ENCODE measurements around the gene MIPEP. TPM values are rescaled to one million over a fixed set of nuclear protein-coding genes. Genes with fewer than 3 reads are reported as not detected.
A peak's percentile ranks its signal among the peaks of the same experiment; 100 is the strongest.

Gene MIPEP
- total RNA-seq, 2 donors from 2014 or later = 4.0 to 14.6 TPM

GRCh38 chr13:23820530-23820929 is 68.7 kb downstream of the MIPEP start:
- Mint-ChIP-seq H3K27ac (no peak overlapping the region), H3K36me3 (ENCODE audit: low read depth) (peaks cover 22% of the 10 kb centered on the region), H3K9me3 (no peaks in the 10 kb centered on the region), H3K4me1 (no peaks in the 10 kb centered on the region), H3K4me3 (no peak overlapping the region), H3K27me3 (no peaks in the 10 kb centered on the region)
- no peak for ATAC-seq (replicated peaks)

GRCh38 chr13:23817830-23818229 is 71.4 kb downstream of the MIPEP start:
- H3K36me3 Mint-ChIP-seq (ENCODE audit: low read depth) = peaks cover 5% of the 10 kb centered on the region
- H3K27ac Mint-ChIP-seq = no peak overlapping the region
- no peak for ATAC-seq (replicated peaks)
- no peaks in the 10 kb centered on the region for H3K4me1 Mint-ChIP-seq
- no peaks in the 10 kb centered on the region for H3K9me3 Mint-ChIP-seq
- no peak overlapping the region for H3K4me3 Mint-ChIP-seq
- H3K27me3 Mint-ChIP-seq = no peaks in the 10 kb centered on the region

GRCh38 chr13:23817136-23817535 is 72.1 kb downstream of the MIPEP start:
- Mint-ChIP-seq H3K4me3 (no peak overlapping the region), H3K4me1 (no peaks in the 10 kb centered on the region), H3K27ac (no peak overlapping the region), H3K27me3 (no peaks in the 10 kb centered on the region), H3K9me3 (no peaks in the 10 kb centered on the region), H3K36me3 (ENCODE audit: low read depth) (no peaks in the 10 kb centered on the region)
- ATAC-seq (replicated peaks) = no peak

GRCh38 chr13:23813635-23814034 is 75.6 kb downstream of the MIPEP start:
- Mint-ChIP-seq H3K27me3 (no peaks in the 10 kb centered on the region), H3K36me3 (ENCODE audit: low read depth) (no peaks in the 10 kb centered on the region), H3K9me3 (no peaks in the 10 kb centered on the region), H3K27ac (no peak overlapping the region), H3K4me3 (no peak overlapping the region), H3K4me1 (no peaks in the 10 kb centered on the region)
- no peak for ATAC-seq (replicated peaks)

- Mint-ChIP-seq H3K4me1 (no peaks in the 10 kb centered on the region), H3K4me3 (no peak overlapping the region), H3K27ac (no peak overlapping the region), H3K9me3 (no peaks in the 10 kb centered on the region), H3K27me3 (no peaks in the 10 kb centered on the region), H3K36me3 (ENCODE audit: low read depth) (no peaks in the 10 kb centered on the region)
- ATAC-seq (replicated peaks) = no peak
Observed at GRCh38 chr13:23811366-23812062, 77.7 kb downstream of the MIPEP start.

GRCh38 chr13:23810685-23811240 is 78.4 kb downstream of the MIPEP start:
- H3K27me3 Mint-ChIP-seq = no peaks in the 10 kb centered on the region
- no peak overlapping the region for H3K4me3 Mint-ChIP-seq
- no peaks in the 10 kb centered on the region for H3K36me3 Mint-ChIP-seq (ENCODE audit: low read depth)
- H3K27ac Mint-ChIP-seq = no peak overlapping the region
- no peaks in the 10 kb centered on the region for H3K4me1 Mint-ChIP-seq
- no peak for ATAC-seq (replicated peaks)
- H3K9me3 Mint-ChIP-seq = no peaks in the 10 kb centered on the region

- no peaks in the 10 kb centered on the region for H3K27me3 Mint-ChIP-seq
- no peaks in the 10 kb centered on the region for H3K9me3 Mint-ChIP-seq
- H3K4me1 Mint-ChIP-seq = no peaks in the 10 kb centered on the region
- H3K27ac Mint-ChIP-seq = no peak overlapping the region
- H3K36me3 Mint-ChIP-seq (ENCODE audit: low read depth) = peaks cover 15% of the 10 kb centered on the region
- H3K4me3 Mint-ChIP-seq = no peak overlapping the region
- ATAC-seq (replicated peaks) = no peak
Observed at GRCh38 chr13:23808803-23809202, 80.4 kb downstream of the MIPEP start.

- no peak for ATAC-seq (replicated peaks)
- H3K9me3 Mint-ChIP-seq = no peaks in the 10 kb centered on the region
- H3K4me3 Mint-ChIP-seq = no peak overlapping the region
- no peaks in the 10 kb centered on the region for H3K27me3 Mint-ChIP-seq
- peaks cover 21% of the 10 kb centered on the region for H3K36me3 Mint-ChIP-seq (ENCODE audit: low read depth)
- no peaks in the 10 kb centered on the region for H3K4me1 Mint-ChIP-seq
- H3K27ac Mint-ChIP-seq = no peak overlapping the region
Observed at GRCh38 chr13:23806874-23807526, 82.2 kb downstream of the MIPEP start.

GRCh38 chr13:23805821-23806220 is 83.4 kb downstream of the MIPEP start:
- no peaks in the 10 kb centered on the region for H3K9me3 Mint-ChIP-seq
- H3K27me3 Mint-ChIP-seq = no peaks in the 10 kb centered on the region
- ATAC-seq (replicated peaks) = no peak
- no peak overlapping the region for H3K27ac Mint-ChIP-seq
- H3K4me1 Mint-ChIP-seq = no peaks in the 10 kb centered on the region
- H3K36me3 Mint-ChIP-seq (ENCODE audit: low read depth) = peaks cover 21% of the 10 kb centered on the region
- no peak overlapping the region for H3K4me3 Mint-ChIP-seq

- no peak overlapping the region for H3K27ac Mint-ChIP-seq
- H3K4me3 Mint-ChIP-seq = no peak overlapping the region
- peaks cover 21% of the 10 kb centered on the region for H3K36me3 Mint-ChIP-seq (ENCODE audit: low read depth)
- ATAC-seq (replicated peaks) = no peak
- H3K9me3 Mint-ChIP-seq = no peaks in the 10 kb centered on the region
- peaks cover 5% of the 10 kb centered on the region for H3K4me1 Mint-ChIP-seq
- H3K27me3 Mint-ChIP-seq = no peaks in the 10 kb centered on the region
Observed at GRCh38 chr13:23805122-23805521, 84.1 kb downstream of the MIPEP start.

GRCh38 chr13:23804166-23804565 is 85.0 kb downstream of the MIPEP start:
- Mint-ChIP-seq H3K4me3 (no peak overlapping the region), H3K9me3 (no peaks in the 10 kb centered on the region)
- no peak for ATAC-seq (replicated peaks)

GRCh38 chr13:23801141-23801540 is 88.1 kb downstream of the MIPEP start:
- no peak overlapping the region for H3K4me3 Mint-ChIP-seq
- peaks cover 15% of the 10 kb centered on the region for H3K4me1 Mint-ChIP-seq
- H3K36me3 Mint-ChIP-seq (ENCODE audit: low read depth) = peaks cover 21% of the 10 kb centered on the region
- no peak overlapping the region for H3K27ac Mint-ChIP-seq
- H3K27me3 Mint-ChIP-seq = no peaks in the 10 kb centered on the region
- ATAC-seq (replicated peaks) = no peak
- no peaks in the 10 kb centered on the region for H3K9me3 Mint-ChIP-seq

More at GRCh38 chr13:23804166-23804565, 85.0 kb downstream of the MIPEP start:
- no peak overlapping the region for H3K27ac Mint-ChIP-seq
- H3K27me3 Mint-ChIP-seq = no peaks in the 10 kb centered on the region
- H3K4me1 Mint-ChIP-seq = peaks cover 9% of the 10 kb centered on the region
- H3K36me3 Mint-ChIP-seq (ENCODE audit: low read depth) = peaks cover 21% of the 10 kb centered on the region

GRCh38 chr13:23799945-23800344 is 89.3 kb downstream of the MIPEP start:
- H3K4me1 Mint-ChIP-seq = peaks cover 15% of the 10 kb centered on the region
- H3K27me3 Mint-ChIP-seq = no peaks in the 10 kb centered on the region
- H3K4me3 Mint-ChIP-seq = peak overlapping the region; percentile 43
- peak; percentile 91 for ATAC-seq (replicated peaks)
- peaks cover 13% of the 10 kb centered on the region for H3K36me3 Mint-ChIP-seq (ENCODE audit: low read depth)
- H3K9me3 Mint-ChIP-seq = no peaks in the 10 kb centered on the region
- H3K27ac Mint-ChIP-seq = peak overlapping the region; percentile 64

GRCh38 chr13:23797276-23797903 is 91.8 kb downstream of the MIPEP start:
- Mint-ChIP-seq H3K4me1 (peaks cover 21% of the 10 kb centered on the region), H3K36me3 (ENCODE audit: low read depth) (no peaks in the 10 kb centered on the region), H3K4me3 (peak overlapping the region; percentile 1), H3K27ac (peak overlapping the region; percentile 43), H3K27me3 (no peaks in the 10 kb centered on the region), H3K9me3 (no peaks in the 10 kb centered on the region)
- ATAC-seq (replicated peaks) = peak; percentile 11

GRCh38 chr13:23796551-23796950 is 92.6 kb downstream of the MIPEP start:
- no peaks in the 10 kb centered on the region for H3K9me3 Mint-ChIP-seq
- H3K36me3 Mint-ChIP-seq (ENCODE audit: low read depth) = no peaks in the 10 kb centered on the region
- H3K27ac Mint-ChIP-seq = no peak overlapping the region
- ATAC-seq (replicated peaks) = no peak
- no peak overlapping the region for H3K4me3 Mint-ChIP-seq
- H3K4me1 Mint-ChIP-seq = peaks cover 21% of the 10 kb centered on the region
- H3K27me3 Mint-ChIP-seq = no peaks in the 10 kb centered on the region

Measured in activated T-helper 17 cell treated with anti-CD3 and anti-CD28 coated beads, Interleukin-2, amount 50 U/mL, for 72 hours (primary cell).